Measurements from ENCODE around the gene CHPF.

The CHPF gene

GRCh38 chr2:219507581-219508443 lies 35.8 kb downstream of the CHPF start:
- no peaks in the 10 kb centered on the region for H3K9me3 ChIP-seq (ENCODE audit: severe bottlenecking)
- no peaks in the 10 kb centered on the region for H3K27me3 ChIP-seq (ENCODE audit: insufficient read depth, low read depth, severe bottlenecking)
- H3K4me3 ChIP-seq (ENCODE audit: low read depth, low read length): no peak overlapping the region
- TF ChIP-seq CTCF (IDR thresholded peaks at IDR 0.05; ENCODE audit: low read depth, low read length): no peak
- H3K27ac ChIP-seq: peak overlapping the region; percentile 90
- H3K36me3 ChIP-seq: peaks cover 14% of the 10 kb centered on the region
- no peak for DNase-seq

- peak; percentile 85 for DNase-seq
- peak overlapping the region; percentile 90 for H3K27ac ChIP-seq
- H3K9me3 ChIP-seq (ENCODE audit: severe bottlenecking): no peaks in the 10 kb centered on the region
- peaks cover 14% of the 10 kb centered on the region for H3K36me3 ChIP-seq
- no peak for TF ChIP-seq CTCF (IDR thresholded peaks at IDR 0.05; ENCODE audit: low read depth, low read length)
- no peaks in the 10 kb centered on the region for H3K27me3 ChIP-seq (ENCODE audit: insufficient read depth, low read depth, severe bottlenecking)
- no peak overlapping the region for H3K4me3 ChIP-seq (ENCODE audit: low read depth, low read length)
These were observed 36.6 kb downstream of the CHPF start for GRCh38 chr2:219506802-219507526.

- Histone ChIP-seq H3K27me3 (ENCODE audit: insufficient read depth, low read depth, severe bottlenecking) (no peaks in the 10 kb centered on the region), H3K9me3 (ENCODE audit: severe bottlenecking) (no peaks in the 10 kb centered on the region), H3K27ac (peak overlapping the region; percentile 90), H3K36me3 (peaks cover 14% of the 10 kb centered on the region), H3K4me3 (ENCODE audit: low read depth, low read length) (no peak overlapping the region)
- peak; percentile 38 for DNase-seq
- TF ChIP-seq CTCF (IDR thresholded peaks at IDR 0.05; ENCODE audit: low read depth, low read length): no peak
These were observed 37.3 kb downstream of the CHPF start for GRCh38 chr2:219506153-219506801.

- no peak for DNase-seq
- no peak for TF ChIP-seq CTCF (IDR thresholded peaks at IDR 0.05; ENCODE audit: low read depth, low read length)
- Histone ChIP-seq H3K27me3 (ENCODE audit: insufficient read depth, low read depth, severe bottlenecking) (no peaks in the 10 kb centered on the region), H3K4me3 (ENCODE audit: low read depth, low read length) (no peak overlapping the region), H3K36me3 (peaks cover 14% of the 10 kb centered on the region), H3K9me3 (ENCODE audit: severe bottlenecking) (no peaks in the 10 kb centered on the region), H3K27ac (no peak overlapping the region; the same call in 1 of the 2 replicates)
These were observed 38.0 kb downstream of the CHPF start for GRCh38 chr2:219505585-219505984.

GRCh38 chr2:219502618-219503017 lies 41.0 kb downstream of the CHPF start:
- Histone ChIP-seq H3K27ac (peak overlapping the region; percentile 30), H3K9me3 (ENCODE audit: severe bottlenecking) (no peaks in the 10 kb centered on the region), H3K4me3 (ENCODE audit: low read depth, low read length) (no peak overlapping the region), H3K36me3 (peaks cover 14% of the 10 kb centered on the region), H3K27me3 (ENCODE audit: insufficient read depth, low read depth, severe bottlenecking) (no peaks in the 10 kb centered on the region)
- DNase-seq: no peak
- TF ChIP-seq CTCF (IDR thresholded peaks at IDR 0.05; ENCODE audit: low read depth, low read length): no peak

Data from WERI-Rb-1 (cell line).